Embryonic facial prominence (tissue), 1 donor: Measurements from ENCODE around the gene TGM2.
A peak's percentile ranks its signal among the peaks of the same experiment; 100 is the strongest.

Experiments used
- DNase-seq: peaks from one replicate; pipeline ENCODE4 v3.0.0-alpha.2; 2016; ENCODE audit errors: extremely low spot score

The TGM2 gene

GRCh38 chr20:38177201-38177600 is 12.1 kb upstream of the TGM2 start:
- DNase-seq: no peak

GRCh38 chr20:38175304-38176180 is 10.5 kb upstream of the TGM2 start:
- no peak for DNase-seq

- no peak for DNase-seq
These were observed 8.4 kb upstream of the TGM2 start for GRCh38 chr20:38173237-38174156.

- no peak for DNase-seq
These were observed 7.3 kb upstream of the TGM2 start for GRCh38 chr20:38172408-38172807.

- no peak for DNase-seq
These were observed 6.6 kb upstream of the TGM2 start for GRCh38 chr20:38171675-38172043.

GRCh38 chr20:38170826-38171674 is 6.0 kb upstream of the TGM2 start:
- peak; percentile 58 for DNase-seq

- no peak for DNase-seq
These were observed 5.3 kb upstream of the TGM2 start for GRCh38 chr20:38170219-38170825.

GRCh38 chr20:38169636-38170193 is 4.6 kb upstream of the TGM2 start:
- DNase-seq: no peak

GRCh38 chr20:38168791-38169589 is 3.9 kb upstream of the TGM2 start:
- DNase-seq: no peak

GRCh38 chr20:38167851-38168760 is 3.0 kb upstream of the TGM2 start:
- no peak for DNase-seq

GRCh38 chr20:38167328-38167850 is 2.3 kb upstream of the TGM2 start:
- no peak for DNase-seq

- DNase-seq: no peak
These were observed 1.7 kb upstream of the TGM2 start for GRCh38 chr20:38166703-38167233.

GRCh38 chr20:38165966-38166702 is 1.1 kb upstream of the TGM2 start:
- no peak for DNase-seq

GRCh38 chr20:38164624-38165088 is 414 bp downstream of the TGM2 start:
- no peak for DNase-seq

- no peak for DNase-seq
These were observed 1.0 kb downstream of the TGM2 start for GRCh38 chr20:38164069-38164468.

- no peak for DNase-seq
These were observed 1.9 kb downstream of the TGM2 start for GRCh38 chr20:38162878-38163875.
